OCI-LY3 (cell line): ENCODE data around the gene ATP8A2.

Experiments
- H2AFZ ChIP-seq: fragments of 200-600, 300-600 bp; shearing (Covaris generic); 2 replicates; pipeline ENCODE4 v1.6.0; 2014; ENCODE audit warnings: antibody characterized with exemption, low read depth, low read length
- H3K27ac ChIP-seq: fragments of 200-600, 300-600 bp; sonication (generic); 2 replicates; pipeline ENCODE4 v1.5.1; 2014; ENCODE audit warnings: mild to moderate bottlenecking, low read length, moderate library complexity, mixed read lengths
- H3K27me3 ChIP-seq: fragments of 200-600, 300-600 bp; sonication (generic); 2 replicates; pipeline ENCODE4 v1.6.1; 2014; ENCODE audit warnings: low read depth, low read length, mixed read lengths
- H3K36me3 ChIP-seq: fragments of 200-600, 300-600 bp; sonication (generic); replicated peaks from 2 replicates; pipeline ENCODE3; 2014; ENCODE audit warnings: low read depth, low read length, mixed read lengths
- H3K4me1 ChIP-seq: fragments of 300-600, 200-600 bp; sonication (generic); 2 replicates; pipeline ENCODE4 v1.6.1; 2014; ENCODE audit warnings: low read length, mixed read lengths
- H3K4me2 ChIP-seq: fragments of 200-600, 300-600 bp; sonication (generic); 2 replicates; pipeline ENCODE4 v1.6.1; 2014; ENCODE audit warnings: low read length, mixed read lengths
- H3K4me3 ChIP-seq: fragments of 300-600, 200-600 bp; sonication (generic); 2 replicates; pipeline ENCODE4 v1.5.1; 2014; ENCODE audit warnings: antibody characterized with exemption, mild to moderate bottlenecking, low read length, moderate library complexity
- H3K79me2 ChIP-seq: fragments of 300-600, 200-600 bp; shearing (Covaris generic); 2 replicates; pipeline ENCODE4 v1.6.1; 2014; ENCODE audit warnings: mild to moderate bottlenecking, low read length, mixed read lengths
- H3K9ac ChIP-seq: fragments of 300-600, 200-600 bp; shearing (Covaris generic); 2 replicates; pipeline ENCODE4 v1.6.0; 2014; ENCODE audit warnings: mild to moderate bottlenecking, low read length, moderate library complexity
- H3K9me3 ChIP-seq: fragments of 200-600, 300-600 bp; shearing (Covaris generic); 2 replicates; pipeline ENCODE4 v1.6.1; 2014; ENCODE audit warnings: low read length, mixed read lengths; ENCODE audit not compliant: insufficient read depth
- H4K20me1 ChIP-seq: fragments of 200-600, 300-600 bp; sonication (generic); 2 replicates; pipeline ENCODE4 v1.6.1; 2016; ENCODE audit warnings: low read length, mixed read lengths; ENCODE audit not compliant: insufficient read depth
- EZH2phosphoT487 ChIP-seq: fragments of 200-600 bp; shearing (Covaris generic); IDR thresholded peaks from 2 replicates; pipeline ENCODE4 v1.6.1; 2018; ENCODE audit warnings: antibody characterized with exemption, mixed run types, low read depth
- TF ChIP-seq, protein P1 (sequence below): fragments of 200-600, 300-600 bp; sonication (generic); IDR thresholded peaks from 2 replicates; pipeline ENCODE4 v1.5.1; 2014; ENCODE audit warnings: antibody characterized with exemption, low read length, low read depth

Gene ATP8A2

DNA sequence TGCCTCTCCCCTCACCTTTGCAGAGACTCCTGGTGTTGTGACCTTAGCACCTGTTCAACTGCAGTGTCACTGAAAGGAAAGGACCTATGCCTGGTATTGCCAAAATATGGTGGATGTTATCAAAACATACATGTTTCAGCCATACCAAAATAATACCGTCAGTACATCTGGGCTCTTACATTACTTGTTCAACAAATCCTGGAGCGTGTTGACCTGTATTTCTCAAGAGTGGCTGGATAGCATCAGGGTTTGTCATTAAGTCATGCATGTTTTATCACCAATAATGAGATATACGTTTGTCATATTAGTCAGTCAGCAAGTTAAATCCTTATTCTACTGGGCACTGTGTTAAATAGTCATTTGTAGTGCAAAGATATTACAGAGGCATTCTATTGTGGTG, 389.3 kb downstream of the ATP8A2 start:
- Histone ChIP-seq H3K4me3 (no peak overlapping the region), H3K4me2 (no peak overlapping the region), H3K4me1 (peaks cover 25% of the 10 kb centered on the region), H3K79me2 (no peaks in the 10 kb centered on the region), H3K9me3 (0 out of 2 replicates have a peak, but pooled peaks cover 2% of the 10 kb centered on the region), H3K9ac (no peak overlapping the region), H3K36me3 (peaks cover 4% of the 10 kb centered on the region), H3K27ac (no peak overlapping the region), H2AFZ (no peak overlapping the region), H4K20me1 (no peaks in the 10 kb centered on the region), H3K27me3 (0 out of 2 replicates have a peak, but pooled peaks cover 3% of the 10 kb centered on the region)
- TF ChIP-seq EZH2phosphoT487, result no peak
- TF ChIP-seq, protein P1, sequence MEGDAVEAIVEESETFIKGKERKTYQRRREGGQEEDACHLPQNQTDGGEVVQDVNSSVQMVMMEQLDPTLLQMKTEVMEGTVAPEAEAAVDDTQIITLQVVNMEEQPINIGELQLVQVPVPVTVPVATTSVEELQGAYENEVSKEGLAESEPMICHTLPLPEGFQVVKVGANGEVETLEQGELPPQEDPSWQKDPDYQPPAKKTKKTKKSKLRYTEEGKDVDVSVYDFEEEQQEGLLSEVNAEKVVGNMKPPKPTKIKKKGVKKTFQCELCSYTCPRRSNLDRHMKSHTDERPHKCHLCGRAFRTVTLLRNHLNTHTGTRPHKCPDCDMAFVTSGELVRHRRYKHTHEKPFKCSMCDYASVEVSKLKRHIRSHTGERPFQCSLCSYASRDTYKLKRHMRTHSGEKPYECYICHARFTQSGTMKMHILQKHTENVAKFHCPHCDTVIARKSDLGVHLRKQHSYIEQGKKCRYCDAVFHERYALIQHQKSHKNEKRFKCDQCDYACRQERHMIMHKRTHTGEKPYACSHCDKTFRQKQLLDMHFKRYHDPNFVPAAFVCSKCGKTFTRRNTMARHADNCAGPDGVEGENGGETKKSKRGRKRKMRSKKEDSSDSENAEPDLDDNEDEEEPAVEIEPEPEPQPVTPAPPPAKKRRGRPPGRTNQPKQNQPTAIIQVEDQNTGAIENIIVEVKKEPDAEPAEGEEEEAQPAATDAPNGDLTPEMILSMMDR, result no peak

DNA sequence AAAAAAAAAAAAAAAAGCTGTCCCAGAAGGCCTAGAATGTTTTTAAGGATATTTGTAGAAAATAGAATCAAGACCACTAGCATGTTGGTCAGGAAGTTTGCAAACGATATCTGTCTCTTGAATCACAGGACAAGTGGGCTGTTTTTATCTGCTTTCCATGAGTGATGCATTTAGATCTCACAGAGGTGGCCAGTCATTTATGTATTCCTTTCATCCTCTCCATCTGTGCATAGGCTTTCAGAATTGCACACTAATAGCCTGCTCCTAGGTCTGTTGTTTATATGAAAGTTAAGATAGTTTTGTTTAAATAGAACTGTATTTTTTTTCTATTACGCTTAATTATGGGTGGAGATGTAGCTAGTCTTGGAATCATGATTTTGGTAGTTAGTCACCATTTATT, 390.5 kb downstream of the ATP8A2 start:
- no peaks in the 10 kb centered on the region for H4K20me1 ChIP-seq
- 0 out of 2 replicates have a peak, but pooled peaks cover 3% of the 10 kb centered on the region for H3K27me3 ChIP-seq
- peak overlapping the region; percentile 75 for H3K4me2 ChIP-seq
- H3K36me3 ChIP-seq, result peaks cover 9% of the 10 kb centered on the region
- peaks cover 25% of the 10 kb centered on the region for H3K4me1 ChIP-seq
- H2AFZ ChIP-seq, result peak overlapping the region; percentile 40; the same call in 1 of the 2 replicates
- H3K9ac ChIP-seq, result no peak overlapping the region
- H3K27ac ChIP-seq, result no peak overlapping the region
- no peaks in the 10 kb centered on the region for H3K79me2 ChIP-seq
- H3K4me3 ChIP-seq, result peak overlapping the region; percentile 66
- no peak for TF ChIP-seq EZH2phosphoT487
- TF ChIP-seq, protein P1, result no peak
- H3K9me3 ChIP-seq, result 0 out of 2 replicates have a peak, but pooled peaks cover 7% of the 10 kb centered on the region

DNA sequence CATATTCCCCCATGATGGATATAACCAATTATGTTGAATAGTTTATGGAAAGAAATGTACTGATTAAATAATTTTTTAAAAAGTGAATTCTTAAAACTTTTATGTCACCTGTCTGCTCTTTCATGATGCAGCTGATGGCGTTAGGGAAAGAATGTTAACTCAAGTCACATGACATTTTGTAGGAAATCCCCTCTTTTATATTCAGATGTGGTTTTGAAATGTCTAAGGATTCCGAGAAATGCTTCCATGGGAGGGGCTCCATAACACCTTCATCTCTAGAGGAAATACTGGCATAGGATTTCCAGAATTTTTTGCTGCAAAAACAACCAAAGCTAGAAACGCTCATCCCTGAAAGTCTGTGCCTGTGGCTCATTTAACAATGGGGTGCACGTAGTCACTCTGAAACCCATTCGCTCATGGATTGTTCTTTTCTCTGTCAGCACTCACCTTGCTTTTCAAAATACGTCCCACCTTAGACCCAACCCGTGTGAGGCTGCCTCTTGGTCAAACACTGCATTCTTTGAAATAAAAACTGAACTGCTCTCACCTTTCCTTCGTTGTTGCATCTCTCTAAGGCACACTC, 391.1 kb downstream of the ATP8A2 start:
- Histone ChIP-seq H3K4me1 (peaks cover 25% of the 10 kb centered on the region), H4K20me1 (no peaks in the 10 kb centered on the region), H3K4me2 (peak overlapping the region; percentile 75), H3K9ac (peak overlapping the region; percentile 18; the same call in 1 of the 2 replicates), H3K27me3 (0 out of 2 replicates have a peak, but pooled peaks cover under 1% of the 10 kb centered on the region), H3K79me2 (no peaks in the 10 kb centered on the region), H3K4me3 (peak overlapping the region; percentile 66), H3K36me3 (peaks cover 9% of the 10 kb centered on the region), H3K27ac (no peak overlapping the region), H2AFZ (peak overlapping the region; percentile 40), H3K9me3 (0 out of 2 replicates have a peak, but pooled peaks cover 7% of the 10 kb centered on the region)
- TF ChIP-seq EZH2phosphoT487, result no peak
- TF ChIP-seq, protein P1, result no peak

DNA sequence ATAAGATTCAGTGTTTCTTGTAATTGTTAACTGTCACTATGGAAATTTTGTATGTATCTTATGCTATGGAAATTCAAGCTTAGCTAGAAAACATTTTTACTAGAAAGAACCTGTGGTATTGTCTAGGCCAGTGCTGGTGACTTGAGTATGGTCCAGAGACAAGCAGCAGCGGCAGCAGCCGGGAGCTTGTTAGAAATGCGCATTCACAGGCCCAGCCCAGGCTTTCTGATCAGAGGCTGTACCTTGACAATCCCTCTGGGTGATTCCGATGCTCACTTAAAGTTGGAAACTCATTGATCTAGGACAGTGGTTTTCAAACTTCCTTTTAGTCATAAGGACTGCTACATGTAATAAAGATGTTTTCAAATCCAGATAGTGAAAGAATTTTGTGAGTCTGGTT, 392.6 kb downstream of the ATP8A2 start:
- Histone ChIP-seq H3K27me3 (no peaks in the 10 kb centered on the region), H3K27ac (no peak overlapping the region), H3K4me1 (peaks cover 25% of the 10 kb centered on the region)

More for the DNA sequence above, 392.6 kb downstream of the ATP8A2 start:
- Histone ChIP-seq H4K20me1 (no peaks in the 10 kb centered on the region), H2AFZ (no peak overlapping the region), H3K4me3 (no peak overlapping the region), H3K79me2 (no peaks in the 10 kb centered on the region), H3K36me3 (peaks cover 9% of the 10 kb centered on the region), H3K9ac (no peak overlapping the region), H3K4me2 (no peak overlapping the region), H3K9me3 (0 out of 2 replicates have a peak, but pooled peaks cover 7% of the 10 kb centered on the region)
- no peak for TF ChIP-seq EZH2phosphoT487
- TF ChIP-seq, protein P1, result no peak
